SK-N-SH (cell line): ENCODE measurements around the gene YPEL1.

Experiments used
- CTCF ChIP-seq: fragments of 200-600 bp; sonication (generic); IDR thresholded peaks from 2 replicates; pipeline ENCODE4 v1.6.1; 2017; ENCODE audit warnings: antibody characterized with exemption, mild to moderate bottlenecking, moderate library complexity
- ELF1 ChIP-seq: IDR thresholded peaks from 2 replicates; pipeline ENCODE4 v1.4.0; 2012
- GABPA ChIP-seq: IDR thresholded peaks from 2 replicates; pipeline ENCODE4 v1.4.0; 2012; ENCODE audit warnings: low read depth, mild to moderate bottlenecking
- JUND ChIP-seq: IDR thresholded peaks from 2 replicates; pipeline ENCODE4 v1.4.0; 2012
- MXI1 ChIP-seq: IDR thresholded peaks from 2 replicates; pipeline ENCODE4 v1.6.1; 2012; ENCODE audit warnings: mild to moderate bottlenecking, low read depth, low read length, improper control_type of control experiment
- NRF1 ChIP-seq: IDR thresholded peaks from 2 replicates; pipeline ENCODE4 v1.6.1; 2012; ENCODE audit warnings: low read depth, mild to moderate bottlenecking, low read length
- POLR2AphosphoS5 ChIP-seq: IDR thresholded peaks from 2 replicates; pipeline ENCODE4 v1.6.1; 2012; ENCODE audit warnings: low read depth, low read length
- RAD21 ChIP-seq: IDR thresholded peaks from 2 replicates; pipeline ENCODE4 v1.6.1; 2012; ENCODE audit warnings: mild to moderate bottlenecking, low read length
- RCOR1 ChIP-seq: fragments of 150-350 bp; IDR thresholded peaks from 2 replicates; pipeline ENCODE4 v1.6.1; 2017; ENCODE audit warnings: antibody characterized with exemption, low read length
- RFX5 ChIP-seq: IDR thresholded peaks from 2 replicates; pipeline ENCODE4 v1.6.1; 2012; ENCODE audit warnings: mild to moderate bottlenecking, improper control_type of control experiment, low read length
- YY1 ChIP-seq: IDR thresholded peaks from 2 replicates; pipeline ENCODE4 v1.4.0; 2012; ENCODE audit warnings: low read depth, mild to moderate bottlenecking
- TF ChIP-seq, protein P1 (sequence below): IDR thresholded peaks from 2 replicates; pipeline ENCODE4 v1.6.1; 2012; ENCODE audit warnings: mild to moderate bottlenecking, low read depth, low read length, moderate library complexity
- TF ChIP-seq, protein P2 (sequence below): fragments of 150-350 bp; IDR thresholded peaks from 2 replicates; pipeline ENCODE4 v1.6.1; 2016; ENCODE audit warnings: mild to moderate bottlenecking, low read depth, low read length

- no peak for TF ChIP-seq CTCF
- TF ChIP-seq RAD21 = no peak
- TF ChIP-seq YY1 = no peak
- no peak for TF ChIP-seq MXI1
- TF ChIP-seq POLR2AphosphoS5 = no peak
- TF ChIP-seq RFX5 = no peak
- TF ChIP-seq RCOR1 = no peak
- no peak for TF ChIP-seq GABPA
- no peak for TF ChIP-seq ELF1
- TF ChIP-seq, protein P1, sequence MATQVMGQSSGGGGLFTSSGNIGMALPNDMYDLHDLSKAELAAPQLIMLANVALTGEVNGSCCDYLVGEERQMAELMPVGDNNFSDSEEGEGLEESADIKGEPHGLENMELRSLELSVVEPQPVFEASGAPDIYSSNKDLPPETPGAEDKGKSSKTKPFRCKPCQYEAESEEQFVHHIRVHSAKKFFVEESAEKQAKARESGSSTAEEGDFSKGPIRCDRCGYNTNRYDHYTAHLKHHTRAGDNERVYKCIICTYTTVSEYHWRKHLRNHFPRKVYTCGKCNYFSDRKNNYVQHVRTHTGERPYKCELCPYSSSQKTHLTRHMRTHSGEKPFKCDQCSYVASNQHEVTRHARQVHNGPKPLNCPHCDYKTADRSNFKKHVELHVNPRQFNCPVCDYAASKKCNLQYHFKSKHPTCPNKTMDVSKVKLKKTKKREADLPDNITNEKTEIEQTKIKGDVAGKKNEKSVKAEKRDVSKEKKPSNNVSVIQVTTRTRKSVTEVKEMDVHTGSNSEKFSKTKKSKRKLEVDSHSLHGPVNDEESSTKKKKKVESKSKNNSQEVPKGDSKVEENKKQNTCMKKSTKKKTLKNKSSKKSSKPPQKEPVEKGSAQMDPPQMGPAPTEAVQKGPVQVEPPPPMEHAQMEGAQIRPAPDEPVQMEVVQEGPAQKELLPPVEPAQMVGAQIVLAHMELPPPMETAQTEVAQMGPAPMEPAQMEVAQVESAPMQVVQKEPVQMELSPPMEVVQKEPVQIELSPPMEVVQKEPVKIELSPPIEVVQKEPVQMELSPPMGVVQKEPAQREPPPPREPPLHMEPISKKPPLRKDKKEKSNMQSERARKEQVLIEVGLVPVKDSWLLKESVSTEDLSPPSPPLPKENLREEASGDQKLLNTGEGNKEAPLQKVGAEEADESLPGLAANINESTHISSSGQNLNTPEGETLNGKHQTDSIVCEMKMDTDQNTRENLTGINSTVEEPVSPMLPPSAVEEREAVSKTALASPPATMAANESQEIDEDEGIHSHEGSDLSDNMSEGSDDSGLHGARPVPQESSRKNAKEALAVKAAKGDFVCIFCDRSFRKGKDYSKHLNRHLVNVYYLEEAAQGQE = no peak
- no peak for TF ChIP-seq JUND
- TF ChIP-seq, protein P2, sequence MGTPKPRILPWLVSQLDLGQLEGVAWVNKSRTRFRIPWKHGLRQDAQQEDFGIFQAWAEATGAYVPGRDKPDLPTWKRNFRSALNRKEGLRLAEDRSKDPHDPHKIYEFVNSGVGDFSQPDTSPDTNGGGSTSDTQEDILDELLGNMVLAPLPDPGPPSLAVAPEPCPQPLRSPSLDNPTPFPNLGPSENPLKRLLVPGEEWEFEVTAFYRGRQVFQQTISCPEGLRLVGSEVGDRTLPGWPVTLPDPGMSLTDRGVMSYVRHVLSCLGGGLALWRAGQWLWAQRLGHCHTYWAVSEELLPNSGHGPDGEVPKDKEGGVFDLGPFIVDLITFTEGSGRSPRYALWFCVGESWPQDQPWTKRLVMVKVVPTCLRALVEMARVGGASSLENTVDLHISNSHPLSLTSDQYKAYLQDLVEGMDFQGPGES = no peak
- no peak for TF ChIP-seq NRF1
Measured at GRCh38 chr22:21697021-21697771, 38.4 kb downstream of the YPEL1 start.
